Skeletal muscle tissue (tissue), 4 donors: ENCODE measurements around the gene TGDS. TPM values are rescaled to one million over a fixed set of nuclear protein-coding genes. Genes with fewer than 3 reads are reported as not detected.
"Not testable (repeated sequence)": the region's sequence is repeated elsewhere in the genome, so short reads cannot be mapped to it uniquely, and the experiment has no call there.

Experiments
- H3K27ac ChIP-seq: one replicate; pipeline ENCODE4 v1.7.0; 2013; ENCODE audit warnings: mild to moderate bottlenecking, low read depth, low read length, inconsistent platforms
- H3K27me3 ChIP-seq, 3 donors: one replicate each; pipeline ENCODE4 v1.7.0; 2013; ENCODE audit warnings: low read length in 3 of 3; ENCODE audit not compliant: control insufficient read depth in 3 of 3, insufficient read depth in 3 of 3
- H3K36me3 ChIP-seq, 3 donors: one replicate each; pipeline ENCODE4 v1.7.0; 2013; ENCODE audit warnings: low read length in 3 of 3; ENCODE audit not compliant: control insufficient read depth in 3 of 3, insufficient read depth in 3 of 3
- H3K4me1 ChIP-seq, 3 donors: one replicate each; pipeline ENCODE4 v1.7.0; 2013; ENCODE audit warnings: low read length in 3 of 3, mild to moderate bottlenecking in 3 of 3; ENCODE audit not compliant: control insufficient read depth in 3 of 3, insufficient read depth in 3 of 3
- H3K4me3 ChIP-seq, 3 donors: one replicate each; pipeline ENCODE4 v1.7.0; 2013; ENCODE audit warnings: low read length in 3 of 3
- H3K9ac ChIP-seq, 3 donors: one replicate each; pipeline ENCODE4 v1.7.0; 2013; ENCODE audit warnings: low read length in 3 of 3, mild to moderate bottlenecking in 3 of 3, moderate library complexity in 2 of 3, low read depth in 1 of 3
- H3K9me3 ChIP-seq, 3 donors: one replicate each; pipeline ENCODE4 v1.7.0; 2013; ENCODE audit warnings: low read length in 3 of 3; ENCODE audit not compliant: control insufficient read depth in 3 of 3
- total RNA-seq: library from RNA; depleted of rRNA; stranded (reverse); fragments of >200 nt; gene quantifications from one replicate; pipeline ENCODE4 v1.2.3, GENCODE V29; 2014
- donor health status: Osteomylitis.

Gene TGDS
- total RNA-seq, 1 donor from 2014 or later, result 12.0 TPM

DNA sequence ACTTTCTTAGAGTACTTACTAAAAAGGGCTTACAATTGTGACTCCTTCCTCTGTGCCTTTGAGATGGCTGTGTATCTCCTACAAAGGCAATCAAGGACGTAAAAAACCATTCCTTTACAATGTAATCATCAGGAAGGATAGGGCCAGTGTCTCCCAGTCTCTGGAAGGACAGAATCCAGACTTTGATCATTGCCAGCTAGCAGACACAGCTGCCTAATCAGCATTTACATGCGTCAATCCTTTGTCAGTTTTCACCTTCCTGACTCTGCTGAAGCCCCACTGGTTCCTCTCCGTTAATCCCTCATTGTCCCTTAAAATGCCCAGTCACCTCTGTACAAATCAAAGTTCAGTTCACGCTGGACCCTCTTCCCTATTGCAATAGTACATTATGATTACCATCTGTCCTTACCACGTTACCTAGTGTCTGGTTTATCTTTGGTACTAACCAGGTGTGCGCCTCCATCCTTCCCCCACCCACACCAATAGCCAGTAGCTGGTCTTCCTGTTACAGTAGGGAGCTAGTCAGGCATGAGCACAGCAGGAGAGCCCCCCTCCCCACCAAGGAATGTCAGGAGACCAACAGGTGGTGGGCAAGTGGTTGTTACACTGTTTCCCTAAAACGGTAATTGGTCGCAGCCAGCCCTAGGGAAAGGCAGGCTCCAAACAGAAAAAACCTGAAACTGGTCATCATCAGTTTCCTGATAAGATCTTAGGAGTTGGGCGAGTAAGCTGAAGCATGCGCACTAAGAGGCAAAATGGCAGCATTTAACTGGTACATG is 49.7 kb downstream of the TGDS start:
- Histone ChIP-seq H3K9ac (no peak overlapping the region), H3K36me3 (no peaks in the 10 kb centered on the region), H3K4me1 (peaks cover 4 to 6% (median 6%) of the 10 kb centered on the region in 3 donors), H3K27ac (no peak overlapping the region), H3K27me3 (no peaks in the 10 kb centered on the region), H3K9me3 (no peaks in the 10 kb centered on the region), H3K4me3 (no peak overlapping the region)

- Histone ChIP-seq H3K4me3 (no peak overlapping the region), H3K27ac (no peak overlapping the region), H3K4me1 (peaks cover 3 to 4% (median 4%) of the 10 kb centered on the region in 3 donors), H3K9ac (no peak overlapping the region), H3K9me3 (no peaks in the 10 kb centered on the region), H3K27me3 (no peaks in the 10 kb centered on the region), H3K36me3 (no peaks in the 10 kb centered on the region)
These were observed 51.0 kb downstream of the TGDS start for GRCh38 chr13:94544922-94545321.

GRCh38 chr13:94542917-94543316 is 53.0 kb downstream of the TGDS start:
- Histone ChIP-seq H3K36me3 (no peaks in the 10 kb centered on the region), H3K27ac (no peak overlapping the region), H3K9ac (no peak overlapping the region), H3K4me3 (no peak overlapping the region), H3K27me3 (no peaks in the 10 kb centered on the region), H3K4me1 (no peaks in the 10 kb centered on the region), H3K9me3 (no peaks in the 10 kb centered on the region)

DNA sequence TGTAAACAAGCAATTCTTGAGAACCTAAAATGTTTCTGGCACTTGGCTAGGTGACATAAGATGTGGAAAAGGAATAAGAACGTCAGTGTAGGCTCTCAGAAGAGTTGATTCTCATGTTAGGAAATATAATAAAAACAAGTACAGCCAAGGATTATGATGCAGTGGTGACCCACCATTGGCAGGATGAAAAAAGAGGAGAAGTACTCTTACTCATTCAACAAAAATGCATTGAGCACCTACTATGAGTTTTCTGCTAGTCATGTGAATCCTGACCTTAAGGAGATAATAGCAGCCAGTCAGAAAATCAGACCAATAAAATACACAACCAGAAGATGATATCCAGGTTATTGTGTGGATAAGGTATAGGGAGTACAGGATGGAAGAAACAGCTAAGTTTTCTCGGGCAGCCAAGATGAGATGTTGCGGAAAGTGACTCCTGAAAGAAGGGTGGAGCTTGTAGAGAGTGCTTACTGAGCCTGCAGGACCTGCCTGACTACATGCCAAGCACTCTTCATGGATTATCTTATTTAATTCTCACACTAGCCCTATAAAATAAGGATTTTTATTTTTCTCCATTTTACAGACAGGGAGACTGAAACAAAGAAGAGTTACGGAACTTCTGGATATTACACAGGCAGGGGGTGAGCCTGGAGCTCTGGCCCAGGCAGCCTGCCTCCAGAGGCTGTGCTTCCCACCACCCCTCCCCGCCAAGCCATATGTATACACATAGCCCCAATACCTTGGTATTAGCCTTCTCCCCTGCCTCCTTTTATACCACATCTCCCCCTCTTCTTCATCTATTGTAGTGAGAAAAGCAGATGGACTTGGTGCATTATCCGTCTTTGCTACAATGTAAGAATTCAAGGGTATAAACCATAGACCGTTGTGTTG is 58.0 kb downstream of the TGDS start:
- Histone ChIP-seq H3K36me3 (no peaks in the 10 kb centered on the region), H3K4me1 (no peaks in the 10 kb centered on the region), H3K9me3 (no peaks in the 10 kb centered on the region), H3K4me3 (no peak overlapping the region), H3K27me3 (peaks cover 0 to 2% (median 0%) of the 10 kb centered on the region in 3 donors), H3K27ac (no peak overlapping the region), H3K9ac (no peak overlapping the region)

DNA sequence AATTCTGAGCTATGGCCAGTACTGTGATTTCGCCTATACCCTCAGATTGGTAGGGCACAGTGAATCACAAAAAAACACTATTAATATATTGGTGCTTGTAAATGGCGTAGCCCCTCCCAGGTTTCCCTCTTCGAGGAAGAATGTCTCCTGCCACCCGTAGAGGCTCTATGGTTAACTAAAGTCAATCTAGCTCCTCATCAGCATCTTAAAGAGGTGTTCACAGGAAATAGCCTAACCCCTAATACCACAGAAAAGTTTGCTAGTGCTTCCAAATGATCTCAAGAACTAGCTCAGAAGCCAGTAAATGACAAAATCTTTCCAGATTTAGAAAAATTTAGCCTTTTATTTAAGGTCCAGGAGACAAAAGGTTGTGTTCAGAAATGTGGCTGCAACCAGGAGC is 60.2 kb downstream of the TGDS start:
- no peaks in the 10 kb centered on the region for H3K36me3 ChIP-seq
- no peak overlapping the region for H3K4me3 ChIP-seq

GRCh38 chr13:94535231-94535630 is 60.7 kb downstream of the TGDS start:
- no peaks in the 10 kb centered on the region for H3K4me1 ChIP-seq
- no peaks in the 10 kb centered on the region for H3K9me3 ChIP-seq
- H3K36me3 ChIP-seq, result no peaks in the 10 kb centered on the region
- peaks cover 0 to 2% (median 0%) of the 10 kb centered on the region in 3 donors for H3K27me3 ChIP-seq
- H3K4me3 ChIP-seq, result no peak overlapping the region
- no peak overlapping the region for H3K27ac ChIP-seq
- no peak overlapping the region for H3K9ac ChIP-seq

More for the DNA sequence above, 60.2 kb downstream of the TGDS start:
- no peak overlapping the region for H3K9ac ChIP-seq
- H3K4me1 ChIP-seq, result no peaks in the 10 kb centered on the region
- H3K27ac ChIP-seq, result no peak overlapping the region
- peaks cover 0 to 2% (median 0%) of the 10 kb centered on the region in 3 donors for H3K27me3 ChIP-seq
- no peaks in the 10 kb centered on the region for H3K9me3 ChIP-seq

GRCh38 chr13:94534166-94534565 is 61.8 kb downstream of the TGDS start:
- Histone ChIP-seq H3K9ac (no peak overlapping the region), H3K36me3 (no peaks in the 10 kb centered on the region), H3K27me3 (peaks cover 0 to 2% (median 0%) of the 10 kb centered on the region in 3 donors), H3K4me3 (no peak overlapping the region), H3K9me3 (no peaks in the 10 kb centered on the region), H3K27ac (no peak overlapping the region), H3K4me1 (no peaks in the 10 kb centered on the region)

DNA sequence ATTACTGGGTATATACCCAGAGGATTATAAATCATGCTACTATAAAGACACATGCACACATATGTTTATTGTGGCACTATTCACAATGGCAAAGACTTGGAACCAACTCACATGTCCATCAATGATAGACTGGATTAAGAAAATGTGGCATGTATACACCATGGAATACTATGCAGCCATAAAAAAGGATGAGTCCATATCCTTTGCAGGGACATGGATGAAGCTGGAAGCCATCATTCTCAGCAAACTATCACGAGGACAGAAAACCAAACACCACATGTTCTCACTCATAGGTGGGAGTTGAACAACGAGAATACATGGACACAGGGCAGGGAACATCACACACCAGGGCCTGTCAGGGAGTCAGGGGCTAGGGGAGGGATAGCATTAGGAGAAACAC is 63.7 kb downstream of the TGDS start:
- H3K4me3 ChIP-seq, H3K9me3 ChIP-seq, H3K9ac ChIP-seq, H3K36me3 ChIP-seq, H3K27me3 ChIP-seq, H3K4me1 ChIP-seq, H3K27ac ChIP-seq: not testable (repeated sequence)

DNA sequence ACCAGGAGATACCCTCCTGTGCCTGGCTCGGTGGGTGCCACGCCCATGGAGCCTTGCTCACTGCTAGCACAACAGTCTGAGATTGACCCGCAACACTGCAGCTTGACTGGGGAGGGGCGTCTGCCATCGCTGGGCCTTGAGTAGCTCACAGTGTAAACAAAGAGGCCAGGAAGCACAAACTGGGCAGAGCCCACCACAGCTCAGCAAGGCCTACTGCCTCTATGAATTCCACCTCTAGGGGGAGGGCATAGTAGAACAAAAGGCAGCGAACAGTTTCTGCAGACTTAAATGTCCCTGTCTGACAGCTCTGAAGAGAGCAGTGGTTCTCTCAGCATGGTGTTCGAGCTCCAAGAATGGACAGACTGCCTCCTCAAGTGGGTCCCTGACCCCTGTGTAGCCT is 69.0 kb downstream of the TGDS start:
- H3K27ac ChIP-seq, H3K9ac ChIP-seq, H3K27me3 ChIP-seq: not testable (repeated sequence)

DNA sequence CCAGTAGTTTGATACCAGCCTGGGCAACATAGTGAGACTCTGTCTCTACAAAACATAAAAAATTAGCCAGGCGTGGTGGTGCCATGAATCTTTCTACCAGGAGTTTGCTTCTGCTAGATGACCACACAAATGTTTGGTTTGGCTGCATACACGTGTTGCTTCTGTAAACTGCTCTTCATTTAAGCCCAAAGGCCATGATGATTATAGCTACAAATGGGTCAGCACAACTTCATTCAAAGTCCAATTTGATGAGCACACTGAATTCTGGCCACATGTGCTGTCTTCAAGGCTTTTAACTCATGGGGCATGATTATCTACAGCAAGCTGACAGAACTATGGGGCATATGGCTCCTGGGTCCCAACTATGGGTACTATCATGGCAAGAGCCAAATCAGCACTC is 70.2 kb downstream of the TGDS start:
- Histone ChIP-seq H3K9ac (no peak overlapping the region), H3K27ac (no peak overlapping the region), H3K36me3 (no peaks in the 10 kb centered on the region), H3K4me3 (no peak overlapping the region), H3K9me3 (no peaks in the 10 kb centered on the region), H3K27me3 (no peaks in the 10 kb centered on the region), H3K4me1 (no peaks in the 10 kb centered on the region)

More for the DNA sequence above, 69.0 kb downstream of the TGDS start:
- not testable (repeated sequence) for H3K4me1 ChIP-seq, H3K36me3 ChIP-seq, H3K4me3 ChIP-seq, H3K9me3 ChIP-seq
